Measurements from ENCODE around the gene UBE2L5.

GRCh38 chr13:30373727-30374126, 48.6 kb upstream of the UBE2L5 start:
- no peak for TF ChIP-seq CTCF (IDR thresholded peaks at IDR 0.05; ENCODE audit: low read length)
- TF ChIP-seq EZH2 (IDR thresholded peaks at IDR 0.05; ENCODE audit: borderline replicate concordance, low read length): no peak

Data from OCI-LY1 (cell line).